Omental fat pad (tissue), 4 donors: ENCODE measurements around the gene F2. TPM values are rescaled to one million over a fixed set of nuclear protein-coding genes. Genes with fewer than 3 reads are reported as not detected.

Source experiments
- ATAC-seq: fragments of 150-250 bp; one replicate; pipeline ENCODE4 v1.9.1; 2016; ENCODE audit warnings: mild to moderate bottlenecking, moderate library complexity; ENCODE audit not compliant: low FRiP score
- DNase-seq: peaks from one replicate; pipeline ENCODE4 v3.0.0-alpha.2; 2019; ENCODE audit warnings: low spot score
- total RNA-seq, 4 donors: library from RNA; depleted of rRNA; stranded (reverse); fragments of >200 nt; gene quantifications; one replicate each; pipeline ENCODE4 v1.1.0, GENCODE V29; 2016
- TF ChIP-seq, protein P1 (sequence below), 3 donors: fragments of 450-650 bp; IDR thresholded peaks; one replicate each; pipeline ENCODE4 v1.5.1; 2016 to 2017; ENCODE audit warnings: antibody characterized with exemption in 3 of 3, mild to moderate bottlenecking in 3 of 3, moderate library complexity in 2 of 3

Gene F2
- total RNA-seq, 4 donors from 2014 or later, result not detected

DNA sequence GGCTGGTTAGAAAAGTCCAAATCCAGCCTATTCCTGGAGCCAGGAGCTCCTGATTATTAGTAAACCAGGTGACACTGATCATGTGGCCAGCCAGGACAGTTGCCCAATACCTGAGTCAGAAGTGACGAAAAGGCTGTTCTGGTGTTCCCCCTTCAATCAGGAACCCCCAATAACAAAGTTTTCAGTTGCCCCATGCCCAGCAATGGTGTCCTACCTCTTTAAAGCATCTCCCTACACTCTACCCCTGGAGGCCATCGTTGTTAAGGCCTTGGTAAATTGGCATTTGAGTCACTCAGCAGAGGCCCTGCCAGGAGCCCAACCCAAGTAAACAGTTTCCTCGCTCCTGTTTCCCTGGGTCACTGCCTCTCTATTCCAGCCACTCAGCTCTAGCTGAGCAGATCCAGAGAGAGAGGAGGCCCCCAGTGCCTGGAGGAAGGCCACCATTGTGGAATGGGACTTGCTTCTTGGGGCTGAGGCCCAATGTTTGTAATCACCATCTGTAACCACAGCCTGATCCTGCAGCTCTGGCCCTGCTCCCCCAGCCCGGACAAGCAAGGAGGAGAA is 43.6 kb upstream of the F2 start:
- TF ChIP-seq, protein P1, sequence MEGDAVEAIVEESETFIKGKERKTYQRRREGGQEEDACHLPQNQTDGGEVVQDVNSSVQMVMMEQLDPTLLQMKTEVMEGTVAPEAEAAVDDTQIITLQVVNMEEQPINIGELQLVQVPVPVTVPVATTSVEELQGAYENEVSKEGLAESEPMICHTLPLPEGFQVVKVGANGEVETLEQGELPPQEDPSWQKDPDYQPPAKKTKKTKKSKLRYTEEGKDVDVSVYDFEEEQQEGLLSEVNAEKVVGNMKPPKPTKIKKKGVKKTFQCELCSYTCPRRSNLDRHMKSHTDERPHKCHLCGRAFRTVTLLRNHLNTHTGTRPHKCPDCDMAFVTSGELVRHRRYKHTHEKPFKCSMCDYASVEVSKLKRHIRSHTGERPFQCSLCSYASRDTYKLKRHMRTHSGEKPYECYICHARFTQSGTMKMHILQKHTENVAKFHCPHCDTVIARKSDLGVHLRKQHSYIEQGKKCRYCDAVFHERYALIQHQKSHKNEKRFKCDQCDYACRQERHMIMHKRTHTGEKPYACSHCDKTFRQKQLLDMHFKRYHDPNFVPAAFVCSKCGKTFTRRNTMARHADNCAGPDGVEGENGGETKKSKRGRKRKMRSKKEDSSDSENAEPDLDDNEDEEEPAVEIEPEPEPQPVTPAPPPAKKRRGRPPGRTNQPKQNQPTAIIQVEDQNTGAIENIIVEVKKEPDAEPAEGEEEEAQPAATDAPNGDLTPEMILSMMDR (IDR thresholded peaks at IDR 0.05), result no peak
- DNase-seq, result peak; percentile 47
- ATAC-seq, result no peak

DNA sequence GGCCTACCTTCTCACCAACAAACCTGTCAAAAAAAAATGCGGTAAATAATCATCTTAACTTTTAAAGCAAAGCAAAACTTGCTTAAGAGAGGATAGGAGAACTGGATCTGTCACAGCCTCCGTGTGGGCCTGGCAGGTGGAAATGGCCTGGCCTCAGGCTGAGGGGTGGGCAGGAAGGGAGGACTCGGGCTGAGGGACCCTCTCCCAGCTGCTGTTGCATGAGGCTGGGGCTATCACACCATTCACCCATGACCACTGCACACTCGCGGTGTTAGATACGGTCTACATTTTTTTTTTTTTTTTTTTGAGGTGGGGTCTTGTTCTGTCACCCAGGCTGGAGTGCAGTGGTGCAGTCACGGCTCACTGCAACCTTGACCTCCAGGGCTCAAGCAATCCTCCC is 43.1 kb upstream of the F2 start:
- DNase-seq, result no peak

DNA sequence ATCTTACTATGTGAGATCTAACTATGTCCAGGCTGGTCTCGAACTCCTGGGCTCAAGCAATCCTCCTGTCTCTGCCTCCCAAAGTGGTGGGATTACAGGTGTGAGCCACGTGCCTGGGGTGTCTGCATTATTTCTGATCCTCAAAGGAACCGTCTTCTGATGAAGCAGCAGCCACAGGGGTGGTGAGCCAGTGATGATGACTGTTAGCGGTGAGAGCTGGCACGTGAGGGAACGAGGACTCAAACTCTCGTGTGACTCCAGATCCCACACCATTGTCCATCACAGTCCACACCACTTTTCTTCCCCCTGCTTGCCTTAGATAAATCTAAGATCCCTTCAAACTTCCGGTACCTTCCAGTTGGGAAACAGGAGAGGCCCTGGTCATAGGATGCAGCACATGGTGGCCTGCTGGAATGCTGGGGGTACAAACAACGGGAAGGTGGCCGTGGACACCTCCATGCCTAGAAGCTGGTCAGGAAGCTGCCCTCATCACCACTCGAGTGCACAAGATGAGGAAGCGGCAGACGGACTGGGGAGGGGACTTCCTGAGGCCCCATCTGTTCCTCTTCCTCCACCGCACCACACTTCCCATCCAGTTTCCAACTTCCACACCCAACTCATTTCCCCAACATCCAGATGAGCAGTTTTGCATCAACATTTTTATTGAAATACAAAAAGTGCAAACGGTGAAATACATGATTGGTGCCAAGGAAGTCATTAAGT is 42.4 kb upstream of the F2 start:
- TF ChIP-seq, protein P1 (IDR thresholded peaks at IDR 0.05), result no peak
- DNase-seq, result no peak
- ATAC-seq, result no peak

More for the DNA sequence above, 43.1 kb upstream of the F2 start:
- TF ChIP-seq, protein P1 (IDR thresholded peaks at IDR 0.05), result no peak
- no peak for ATAC-seq

DNA sequence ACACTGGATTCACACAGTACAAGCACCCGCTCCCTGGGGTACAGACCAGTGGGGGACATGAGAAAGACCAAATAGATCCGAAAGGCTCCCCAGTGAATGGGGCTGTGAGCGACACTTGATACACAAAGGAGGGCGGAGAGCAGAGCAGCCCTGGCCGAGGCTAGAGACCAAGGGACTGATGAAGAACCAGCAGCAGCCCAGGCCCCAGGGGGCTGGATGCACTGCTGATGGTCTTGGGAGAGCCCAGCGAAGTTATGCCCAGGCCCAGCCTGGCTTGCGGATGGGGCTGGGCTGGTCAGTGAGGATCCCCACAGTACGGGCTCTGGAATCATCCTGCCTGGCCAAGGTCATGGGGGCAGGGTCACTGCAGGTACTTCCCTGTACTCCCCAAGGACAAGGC is 41.8 kb upstream of the F2 start:
- ATAC-seq (no peak), DNase-seq (no peak)
- TF ChIP-seq, protein P1 (IDR thresholded peaks at IDR 0.05), result no peak

DNA sequence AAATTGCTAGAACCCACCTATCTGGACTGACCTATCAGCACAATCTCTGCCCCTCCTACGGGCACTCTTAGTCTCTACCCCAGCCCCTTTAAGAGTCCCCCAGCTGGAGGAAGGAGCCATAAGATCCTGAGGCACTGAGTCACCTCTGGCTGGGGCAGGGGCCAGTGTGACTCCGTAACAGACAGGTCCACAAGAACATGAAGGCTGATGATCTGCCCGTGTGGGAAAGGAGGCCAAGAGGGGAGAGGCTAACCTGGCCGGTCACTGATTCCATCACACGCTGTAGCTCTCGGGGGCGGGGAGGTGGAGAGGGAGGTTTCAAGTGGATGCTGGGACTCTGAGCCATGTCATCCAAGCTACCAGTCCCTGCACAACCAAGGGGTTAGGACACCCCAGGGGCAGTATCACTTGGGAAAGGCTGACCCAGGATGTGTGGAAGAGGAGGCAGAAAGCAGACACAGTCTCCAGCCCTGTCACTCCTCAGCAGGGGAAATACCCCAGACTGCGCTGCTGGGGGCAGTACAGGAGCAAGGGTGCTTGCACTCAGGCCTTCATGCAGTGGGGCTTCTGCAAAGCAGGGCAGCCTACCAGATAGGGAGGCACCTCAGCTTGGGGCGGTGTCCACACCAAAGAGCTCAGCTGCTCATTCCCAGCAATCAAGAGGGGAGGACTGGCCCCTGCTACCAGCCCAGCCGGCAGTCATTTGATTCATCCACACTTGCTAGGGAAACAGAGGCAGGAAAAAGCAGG is 40.8 kb upstream of the F2 start:
- TF ChIP-seq, protein P1 (IDR thresholded peaks at IDR 0.05), result no peak
- DNase-seq (no peak), ATAC-seq (no peak)

DNA sequence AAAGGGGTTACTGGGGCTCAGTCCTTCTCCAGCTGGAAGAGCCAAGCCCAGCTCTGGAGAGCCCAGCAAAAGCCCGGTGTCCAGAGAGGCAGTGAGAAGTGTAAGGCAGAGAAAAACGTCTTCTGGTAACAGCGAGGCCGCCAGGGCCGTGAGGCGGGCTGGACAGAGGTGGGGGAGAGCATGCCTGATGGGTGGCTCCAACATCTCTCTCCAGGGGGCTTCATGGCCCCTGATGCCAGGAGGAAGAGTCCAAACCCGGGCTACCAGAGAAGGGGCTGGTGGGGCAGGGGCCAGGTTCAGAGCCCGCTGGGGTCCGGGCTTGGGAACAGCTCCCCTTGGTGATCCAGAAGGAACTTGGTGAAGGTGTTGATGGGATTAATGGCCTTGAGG is 40.3 kb upstream of the F2 start:
- DNase-seq (no peak), ATAC-seq (no peak)
- TF ChIP-seq, protein P1 (IDR thresholded peaks at IDR 0.05), result no peak
